ENCODE data around the gene TBCD.

The TBCD gene

GRCh38 chr17:82808006-82808405 lies 56.1 kb downstream of the TBCD start:
- TF ChIP-seq CTCF (IDR thresholded peaks at IDR 0.05; ENCODE audit: borderline replicate concordance, control extremely low read depth, extremely low read depth, insufficient read depth, missing control alignments): no peak
- DNase-seq (ENCODE audit: low spot score): no peak
- in situ Hi-C loops (cut with MboI; ENCODE audit: low sequenced_read_pairs, unreplicated experiment): no loop called here

- TF ChIP-seq CTCF (IDR thresholded peaks at IDR 0.05; ENCODE audit: borderline replicate concordance, control extremely low read depth, extremely low read depth, insufficient read depth, missing control alignments): no peak
- in situ Hi-C loops (cut with MboI; ENCODE audit: low sequenced_read_pairs, unreplicated experiment): no loop called here
- DNase-seq (ENCODE audit: low spot score): no peak
These were observed 57.3 kb downstream of the TBCD start for GRCh38 chr17:82808921-82809905.

- in situ Hi-C loops (cut with MboI; ENCODE audit: low sequenced_read_pairs, unreplicated experiment): no loop called here
- no peak for TF ChIP-seq CTCF (IDR thresholded peaks at IDR 0.05; ENCODE audit: borderline replicate concordance, control extremely low read depth, extremely low read depth, insufficient read depth, missing control alignments)
- no peak for DNase-seq (ENCODE audit: low spot score)
These were observed 59.0 kb downstream of the TBCD start for GRCh38 chr17:82810644-82811430.

- no peak for DNase-seq (ENCODE audit: low spot score)
- in situ Hi-C loops (cut with MboI; ENCODE audit: low sequenced_read_pairs, unreplicated experiment): no loop called here
- TF ChIP-seq CTCF (IDR thresholded peaks at IDR 0.05; ENCODE audit: borderline replicate concordance, control extremely low read depth, extremely low read depth, insufficient read depth, missing control alignments): no peak
These were observed 60.2 kb downstream of the TBCD start for GRCh38 chr17:82812058-82812457.

- in situ Hi-C loops (cut with MboI; ENCODE audit: low sequenced_read_pairs, unreplicated experiment): no loop called here
- TF ChIP-seq CTCF (IDR thresholded peaks at IDR 0.05; ENCODE audit: borderline replicate concordance, control extremely low read depth, extremely low read depth, insufficient read depth, missing control alignments): no peak
- DNase-seq (ENCODE audit: low spot score): no peak
These were observed 60.7 kb downstream of the TBCD start for GRCh38 chr17:82812601-82813000.

GRCh38 chr17:82813299-82814051 lies 61.6 kb downstream of the TBCD start:
- in situ Hi-C loops (cut with MboI; ENCODE audit: low sequenced_read_pairs, unreplicated experiment): no loop called here

More at GRCh38 chr17:82813299-82814051, 61.6 kb downstream of the TBCD start:
- DNase-seq (ENCODE audit: low spot score): no peak
- no peak for TF ChIP-seq CTCF (IDR thresholded peaks at IDR 0.05; ENCODE audit: borderline replicate concordance, control extremely low read depth, extremely low read depth, insufficient read depth, missing control alignments)

Data from GM13976 (cell line).